Measurements from ENCODE around the gene S1PR3. TPM values are rescaled to one million over a fixed set of nuclear protein-coding genes. Genes with fewer than 3 reads are reported as not detected.

Gene S1PR3
- total and polyA plus RNA-seq, 4 donors = 21.2 to 33.2 (median 23.8) TPM

- no peaks in the 10 kb centered on the region for H3K27me3 ChIP-seq (ENCODE audit: control insufficient read depth, insufficient read depth, low read length)
- H3K4me1 ChIP-seq (ENCODE audit: control insufficient read depth, insufficient read depth, low read length) = peaks cover 6% of the 10 kb centered on the region
- no peak for DNase-seq (ENCODE audit: low read depth in 4 of 6, low spot score in 6 of 6)
- H3K36me3 ChIP-seq (ENCODE audit: control insufficient read depth, insufficient read depth, low read length) = peaks cover 32% of the 10 kb centered on the region
- peaks cover 2% of the 10 kb centered on the region for H3K9me3 ChIP-seq (ENCODE audit: control insufficient read depth, insufficient read depth, low read length)
- H3K27ac ChIP-seq (ENCODE audit: low read depth, low read length) = no peak overlapping the region
- WGBS (ENCODE audit: insufficient coverage) = 84% methylated on average over 8 of the region's 13 CpGs
- no peak overlapping the region for H3K4me3 ChIP-seq (ENCODE audit: low read depth, low read length)
Observed at GRCh38 chr9:89012294-89013042, 21.2 kb downstream of the S1PR3 start.

- WGBS (ENCODE audit: insufficient coverage) = 100% methylated on average over 1 of the region's 1 CpG
- H3K4me1 ChIP-seq (ENCODE audit: control insufficient read depth, insufficient read depth, low read length) = peaks cover under 1% of the 10 kb centered on the region
- no peak overlapping the region for H3K27ac ChIP-seq (ENCODE audit: low read depth, low read length)
- H3K4me3 ChIP-seq (ENCODE audit: low read depth, low read length) = no peak overlapping the region
- H3K9me3 ChIP-seq (ENCODE audit: control insufficient read depth, insufficient read depth, low read length) = peaks cover 2% of the 10 kb centered on the region
- no peaks in the 10 kb centered on the region for H3K27me3 ChIP-seq (ENCODE audit: control insufficient read depth, insufficient read depth, low read length)
- peaks cover 33% of the 10 kb centered on the region for H3K36me3 ChIP-seq (ENCODE audit: control insufficient read depth, insufficient read depth, low read length)
- no peak for DNase-seq (ENCODE audit: low read depth in 4 of 6, low spot score in 6 of 6)
Observed at GRCh38 chr9:89013660-89014059, 22.4 kb downstream of the S1PR3 start.

GRCh38 chr9:89014153-89014552 lies 22.9 kb downstream of the S1PR3 start:
- DNase-seq (ENCODE audit: low read depth in 4 of 6, low spot score in 6 of 6) = no peak
- no peaks in the 10 kb centered on the region for H3K27me3 ChIP-seq (ENCODE audit: control insufficient read depth, insufficient read depth, low read length)
- H3K4me1 ChIP-seq (ENCODE audit: control insufficient read depth, insufficient read depth, low read length) = no peaks in the 10 kb centered on the region
- H3K9me3 ChIP-seq (ENCODE audit: control insufficient read depth, insufficient read depth, low read length) = peaks cover 2% of the 10 kb centered on the region
- H3K27ac ChIP-seq (ENCODE audit: low read depth, low read length) = no peak overlapping the region
- H3K36me3 ChIP-seq (ENCODE audit: control insufficient read depth, insufficient read depth, low read length) = peaks cover 35% of the 10 kb centered on the region
- 94% methylated on average over 3 of the region's 7 CpGs for WGBS (ENCODE audit: insufficient coverage)
- H3K4me3 ChIP-seq (ENCODE audit: low read depth, low read length) = no peak overlapping the region

GRCh38 chr9:89015336-89015735 lies 24.1 kb downstream of the S1PR3 start:
- DNase-seq (ENCODE audit: low read depth in 4 of 6, low spot score in 6 of 6) = no peak
- no peaks in the 10 kb centered on the region for H3K27me3 ChIP-seq (ENCODE audit: control insufficient read depth, insufficient read depth, low read length)
- H3K27ac ChIP-seq (ENCODE audit: low read depth, low read length) = no peak overlapping the region
- peaks cover 2% of the 10 kb centered on the region for H3K9me3 ChIP-seq (ENCODE audit: control insufficient read depth, insufficient read depth, low read length)
- peaks cover 33% of the 10 kb centered on the region for H3K36me3 ChIP-seq (ENCODE audit: control insufficient read depth, insufficient read depth, low read length)
- 90% methylated on average over 2 of the region's 2 CpGs for WGBS (ENCODE audit: insufficient coverage)
- no peak overlapping the region for H3K4me3 ChIP-seq (ENCODE audit: low read depth, low read length)
- H3K4me1 ChIP-seq (ENCODE audit: control insufficient read depth, insufficient read depth, low read length) = no peaks in the 10 kb centered on the region

GRCh38 chr9:89020754-89021153 lies 29.5 kb downstream of the S1PR3 start:
- 54% methylated on average over 2 of the region's 4 CpGs for WGBS (ENCODE audit: insufficient coverage)
- H3K27me3 ChIP-seq (ENCODE audit: control insufficient read depth, insufficient read depth, low read length) = no peaks in the 10 kb centered on the region
- DNase-seq (ENCODE audit: low read depth in 4 of 6, low spot score in 6 of 6) = no peak
- H3K36me3 ChIP-seq (ENCODE audit: control insufficient read depth, insufficient read depth, low read length) = peaks cover 21% of the 10 kb centered on the region
- H3K27ac ChIP-seq (ENCODE audit: low read depth, low read length) = no peak overlapping the region
- no peak overlapping the region for H3K4me3 ChIP-seq (ENCODE audit: low read depth, low read length)
- no peaks in the 10 kb centered on the region for H3K4me1 ChIP-seq (ENCODE audit: control insufficient read depth, insufficient read depth, low read length)
- H3K9me3 ChIP-seq (ENCODE audit: control insufficient read depth, insufficient read depth, low read length) = peaks cover 2% of the 10 kb centered on the region

DNA sequence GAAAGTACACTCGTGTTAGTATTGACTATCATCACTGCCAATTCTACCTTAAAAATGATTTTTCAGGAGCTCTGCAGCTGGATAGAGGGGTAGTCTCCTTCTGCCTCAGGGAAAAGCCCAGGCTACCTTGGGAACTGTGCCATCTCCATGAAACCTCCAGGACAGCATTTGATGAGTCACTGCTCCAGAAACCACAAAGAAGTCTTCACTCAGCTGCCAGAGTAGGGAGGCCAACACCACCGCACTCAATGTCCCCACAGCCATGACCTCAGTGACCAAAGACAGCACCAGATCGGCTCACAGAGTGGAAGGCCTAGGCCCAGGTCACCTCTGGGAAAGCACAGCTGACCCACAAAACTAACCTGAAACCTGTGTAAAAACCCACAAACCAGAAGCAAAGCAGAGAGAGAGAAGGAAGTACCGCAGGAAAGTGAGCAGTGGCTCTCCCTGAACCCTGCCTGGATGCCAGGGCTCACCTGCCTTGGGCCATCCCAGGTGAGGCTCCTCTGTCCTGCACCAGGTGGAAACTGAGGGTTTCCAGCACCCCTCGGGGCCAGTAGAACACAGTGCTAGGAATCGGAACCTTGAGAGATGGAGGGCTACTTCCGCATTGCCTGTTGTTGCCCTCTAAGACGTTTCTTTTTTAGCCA lies 30.0 kb downstream of the S1PR3 start:
- H3K9me3 ChIP-seq (ENCODE audit: control insufficient read depth, insufficient read depth, low read length) = peaks cover 2% of the 10 kb centered on the region
- WGBS (ENCODE audit: insufficient coverage) = 92% methylated on average over 5 of the region's 8 CpGs
- H3K27me3 ChIP-seq (ENCODE audit: control insufficient read depth, insufficient read depth, low read length) = no peaks in the 10 kb centered on the region
- H3K36me3 ChIP-seq (ENCODE audit: control insufficient read depth, insufficient read depth, low read length) = peaks cover 21% of the 10 kb centered on the region
- H3K4me1 ChIP-seq (ENCODE audit: control insufficient read depth, insufficient read depth, low read length) = no peaks in the 10 kb centered on the region
- DNase-seq (ENCODE audit: low read depth in 4 of 6, low spot score in 6 of 6) = no peak
- no peak overlapping the region for H3K27ac ChIP-seq (ENCODE audit: low read depth, low read length)
- no peak overlapping the region for H3K4me3 ChIP-seq (ENCODE audit: low read depth, low read length)

DNA sequence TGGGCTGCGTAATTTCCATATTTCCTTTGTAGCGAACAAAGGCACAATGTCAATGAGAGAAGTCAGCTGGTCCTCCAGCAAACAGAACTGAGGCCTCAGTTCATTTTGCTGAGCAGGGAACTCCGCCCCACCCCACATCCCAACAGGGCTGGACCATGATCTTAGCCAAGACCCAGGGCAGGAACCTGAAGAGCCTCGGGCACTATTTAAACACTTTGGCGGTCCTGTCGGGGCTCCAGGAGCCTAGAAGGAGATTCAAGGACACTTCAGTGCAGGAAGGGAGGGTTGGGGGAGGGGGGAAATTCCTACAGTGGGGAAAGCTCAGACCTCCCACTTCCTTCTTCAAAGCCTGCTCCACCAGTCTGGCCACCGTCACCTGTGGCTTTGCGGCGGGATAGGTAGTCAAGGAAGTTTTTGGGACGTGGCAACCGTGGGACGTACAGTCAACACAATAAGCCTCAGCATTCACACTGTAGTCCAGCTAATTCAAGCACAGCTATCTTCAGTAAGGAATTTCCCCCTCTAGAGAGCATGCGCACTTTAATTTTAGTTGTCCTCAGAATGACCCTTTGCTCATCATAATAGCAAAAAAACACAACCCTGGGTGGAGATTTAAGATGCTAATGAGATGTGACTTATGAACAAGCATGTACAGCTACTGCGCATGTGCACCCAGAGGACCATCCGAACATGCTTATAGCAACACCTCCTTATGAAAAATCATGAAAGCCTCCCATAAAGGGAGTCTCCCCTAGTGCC lies 30.9 kb downstream of the S1PR3 start:
- H3K4me1 ChIP-seq (ENCODE audit: control insufficient read depth, insufficient read depth, low read length) = no peaks in the 10 kb centered on the region
- H3K27ac ChIP-seq (ENCODE audit: low read depth, low read length) = no peak overlapping the region
- H3K4me3 ChIP-seq (ENCODE audit: low read depth, low read length) = no peak overlapping the region
- DNase-seq (ENCODE audit: low read depth in 4 of 6, low spot score in 6 of 6) = peak in 1 of 6 donors; percentile 38
- no peaks in the 10 kb centered on the region for H3K27me3 ChIP-seq (ENCODE audit: control insufficient read depth, insufficient read depth, low read length)
- H3K9me3 ChIP-seq (ENCODE audit: control insufficient read depth, insufficient read depth, low read length) = peaks cover 2% of the 10 kb centered on the region
- H3K36me3 ChIP-seq (ENCODE audit: control insufficient read depth, insufficient read depth, low read length) = peaks cover 21% of the 10 kb centered on the region
- WGBS (ENCODE audit: insufficient coverage) = 72% methylated on average over 9 of the region's 15 CpGs

DNA sequence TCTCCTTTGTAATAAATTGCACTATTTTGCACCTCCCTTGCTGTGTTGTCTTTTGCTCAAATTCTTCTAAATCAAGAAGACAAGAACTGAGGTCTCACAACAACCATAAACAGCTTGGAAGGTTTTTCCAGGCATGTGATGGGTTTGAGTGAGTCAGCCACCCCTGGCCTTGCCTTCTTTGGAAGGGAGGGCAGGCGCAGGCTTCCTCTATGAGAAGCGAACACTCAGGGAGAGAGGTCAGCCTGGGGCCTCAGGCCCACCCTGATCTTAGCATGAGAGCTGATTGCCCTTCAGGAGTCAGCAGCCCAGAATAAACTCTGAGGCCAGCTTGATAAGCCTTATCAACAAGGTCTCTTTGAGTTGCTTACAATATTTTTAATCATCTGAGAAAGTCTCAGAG lies 31.6 kb downstream of the S1PR3 start:
- Histone ChIP-seq H3K9me3 (ENCODE audit: control insufficient read depth, insufficient read depth, low read length) (no peaks in the 10 kb centered on the region), H3K4me3 (ENCODE audit: low read depth, low read length) (no peak overlapping the region), H3K36me3 (ENCODE audit: control insufficient read depth, insufficient read depth, low read length) (peaks cover 21% of the 10 kb centered on the region), H3K27me3 (ENCODE audit: control insufficient read depth, insufficient read depth, low read length) (no peaks in the 10 kb centered on the region), H3K4me1 (ENCODE audit: control insufficient read depth, insufficient read depth, low read length) (no peaks in the 10 kb centered on the region), H3K27ac (ENCODE audit: low read depth, low read length) (no peak overlapping the region)
- WGBS (ENCODE audit: insufficient coverage) = 58% methylated on average over 2 of the region's 2 CpGs
- DNase-seq (ENCODE audit: low read depth in 4 of 6, low spot score in 6 of 6) = no peak

- Histone ChIP-seq H3K4me1 (ENCODE audit: control insufficient read depth, insufficient read depth, low read length) (no peaks in the 10 kb centered on the region), H3K36me3 (ENCODE audit: control insufficient read depth, insufficient read depth, low read length) (peaks cover 19% of the 10 kb centered on the region), H3K27me3 (ENCODE audit: control insufficient read depth, insufficient read depth, low read length) (no peaks in the 10 kb centered on the region), H3K4me3 (ENCODE audit: low read depth, low read length) (no peak overlapping the region), H3K27ac (ENCODE audit: low read depth, low read length) (no peak overlapping the region), H3K9me3 (ENCODE audit: control insufficient read depth, insufficient read depth, low read length) (no peaks in the 10 kb centered on the region)
- 79% methylated on average over 3 of the region's 3 CpGs for WGBS (ENCODE audit: insufficient coverage)
- DNase-seq (ENCODE audit: low read depth in 4 of 6, low spot score in 6 of 6) = no peak
Observed at GRCh38 chr9:89023740-89024139, 32.5 kb downstream of the S1PR3 start.

Measured in spinal cord (tissue), 10 donors.